GM21423 (cell line): ENCODE measurements around the gene RNF19B.
"Not testable (repeated sequence)": the region's sequence is repeated elsewhere in the genome, so short reads cannot be mapped to it uniquely, and the experiment has no call there.

ENCODE experiments used
- ATAC-seq: cut with Tn5 transposase; IDR thresholded peaks from one replicate; pipeline ENCODE4 v1.9.1; 2021; ENCODE audit warnings: mild to moderate bottlenecking, moderate library complexity; ENCODE audit not compliant: unreplicated experiment

The RNF19B gene

DNA sequence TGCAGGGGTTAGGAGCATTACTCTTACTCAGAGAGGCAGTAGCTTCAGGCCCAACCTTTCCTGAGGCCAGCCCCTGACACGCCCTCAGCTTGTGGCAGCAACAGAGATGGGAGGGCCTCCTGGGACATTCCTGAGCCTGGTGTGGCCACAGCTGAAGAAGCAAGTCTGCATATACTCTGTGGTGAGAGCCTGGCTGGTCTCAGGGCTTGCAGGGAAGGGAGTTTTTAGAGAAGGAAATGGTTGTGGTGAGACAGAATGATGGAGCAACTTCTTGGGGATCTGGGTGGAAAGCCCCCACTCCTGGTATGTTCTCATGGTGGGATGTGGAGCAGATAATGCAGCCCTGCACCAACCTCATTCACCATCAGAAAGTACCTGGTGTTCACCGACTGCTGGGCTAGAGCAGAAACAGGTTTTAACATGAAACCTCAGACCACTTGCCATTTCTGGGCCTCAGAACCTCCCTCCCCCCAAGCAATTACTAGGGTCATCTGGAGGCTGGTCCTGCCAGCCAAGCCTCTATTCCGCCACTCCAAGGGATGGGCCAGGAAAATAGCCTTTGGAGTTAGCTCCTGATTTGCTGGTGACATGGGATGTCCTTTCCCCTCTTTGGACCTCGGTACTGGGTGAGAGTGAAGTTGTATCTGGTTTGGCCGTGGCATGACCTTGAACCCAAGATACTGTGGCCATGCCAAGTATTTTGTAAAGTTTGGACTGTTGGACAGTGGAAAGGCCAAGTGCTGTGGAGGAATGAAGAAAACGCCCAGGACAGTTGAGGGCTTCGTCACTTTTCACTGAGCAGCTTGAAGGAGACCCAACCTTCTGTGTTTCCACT lies 28.1 kb upstream of the RNF19B start:
- peak; percentile 81 for ATAC-seq

DNA sequence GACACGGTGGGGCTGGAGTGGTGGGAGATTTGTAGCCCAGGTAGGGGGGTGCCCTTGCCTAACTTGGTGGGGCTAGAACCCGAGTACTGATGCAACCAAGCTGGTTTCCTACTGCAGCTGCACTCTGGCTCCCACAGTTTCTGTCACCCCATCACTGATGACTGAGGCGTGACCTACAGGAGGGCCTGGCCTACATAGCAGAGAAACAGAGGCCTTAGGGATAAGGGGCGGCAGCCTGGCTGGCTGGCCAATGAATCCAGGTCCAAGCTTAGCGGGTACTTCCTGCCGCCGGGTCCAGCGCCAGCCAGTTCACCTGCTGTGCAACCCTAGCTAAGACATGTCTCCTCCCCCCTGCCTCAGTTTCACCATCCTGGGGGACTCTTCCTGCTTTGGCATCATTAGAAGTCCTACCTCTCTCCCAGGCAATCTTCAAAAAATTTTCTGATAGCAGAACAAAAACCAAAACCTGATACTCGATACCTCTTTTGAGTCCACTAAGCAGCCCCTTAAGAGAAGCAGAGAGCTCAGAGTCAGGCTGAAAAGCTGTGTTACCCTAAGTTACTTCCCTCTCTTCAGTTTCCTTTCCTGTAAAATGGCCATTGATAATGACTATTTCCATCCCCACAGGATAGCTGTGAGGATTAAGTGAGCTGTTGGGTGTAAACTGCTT lies 27.3 kb upstream of the RNF19B start:
- peak; percentile 18 for ATAC-seq

DNA sequence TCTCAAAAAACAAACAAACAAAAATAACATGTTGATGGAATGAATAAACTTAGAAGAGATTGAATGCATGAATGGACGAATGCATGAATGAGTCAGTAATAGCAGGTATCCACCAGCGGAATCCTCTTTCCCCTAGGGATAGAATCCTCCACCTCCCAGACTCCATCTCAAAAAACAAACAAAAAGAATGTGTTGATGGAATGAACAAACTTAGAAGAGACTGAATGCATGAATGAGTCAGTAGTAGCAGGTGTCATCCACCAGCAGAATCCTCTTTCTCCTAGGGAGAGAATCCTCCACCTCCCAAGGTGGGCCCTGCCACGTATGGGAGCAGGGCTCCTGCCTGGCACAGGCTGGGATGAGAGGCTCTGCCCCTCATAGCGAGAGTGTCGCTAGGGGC lies 26.8 kb upstream of the RNF19B start:
- ATAC-seq, result no peak

- no peak for ATAC-seq
Measured at GRCh38 chr1:32990887-32991286, 26.3 kb upstream of the RNF19B start.

- no peak for ATAC-seq
Measured at GRCh38 chr1:32989160-32990050, 24.8 kb upstream of the RNF19B start.

DNA sequence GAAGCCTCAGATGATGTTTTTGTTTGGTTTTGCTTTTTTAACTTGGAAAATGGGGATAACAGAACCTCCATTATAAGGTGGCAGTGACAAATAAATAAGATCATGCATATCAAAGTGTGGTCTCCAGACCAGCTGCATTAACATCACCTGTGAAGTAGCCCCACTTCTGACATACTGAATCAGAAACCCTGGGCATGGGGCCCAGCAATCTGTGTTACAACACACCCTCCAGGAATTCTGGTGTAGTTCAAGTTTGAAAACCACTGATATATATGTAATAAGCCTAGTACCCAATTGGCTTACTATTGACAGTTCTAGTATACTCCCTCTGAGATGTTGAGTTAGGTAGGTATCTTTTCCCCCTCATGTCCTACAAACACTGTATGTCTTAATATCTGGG lies 24.1 kb upstream of the RNF19B start:
- ATAC-seq, result no peak

DNA sequence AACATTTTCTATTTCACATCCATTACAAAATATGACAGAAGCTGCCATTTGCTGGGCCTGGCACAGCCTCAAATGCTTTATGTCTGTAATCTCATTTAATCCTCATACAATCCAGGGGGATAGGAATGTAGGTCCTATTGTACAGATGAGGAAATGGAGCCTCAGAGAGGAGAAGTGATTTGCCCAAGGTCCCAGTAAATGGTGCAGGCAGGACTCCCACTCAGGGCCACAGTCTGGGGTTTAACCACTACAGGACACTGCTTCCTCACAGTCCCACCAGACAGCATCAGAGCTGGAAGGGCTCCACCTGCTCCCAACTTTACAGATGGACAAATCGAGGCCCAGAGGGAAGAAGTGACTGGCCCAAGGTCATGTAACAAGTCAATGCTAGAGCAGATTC lies 20.6 kb upstream of the RNF19B start:
- no peak for ATAC-seq

GRCh38 chr1:32984455-32985171 lies 20.0 kb upstream of the RNF19B start:
- no peak for ATAC-seq

DNA sequence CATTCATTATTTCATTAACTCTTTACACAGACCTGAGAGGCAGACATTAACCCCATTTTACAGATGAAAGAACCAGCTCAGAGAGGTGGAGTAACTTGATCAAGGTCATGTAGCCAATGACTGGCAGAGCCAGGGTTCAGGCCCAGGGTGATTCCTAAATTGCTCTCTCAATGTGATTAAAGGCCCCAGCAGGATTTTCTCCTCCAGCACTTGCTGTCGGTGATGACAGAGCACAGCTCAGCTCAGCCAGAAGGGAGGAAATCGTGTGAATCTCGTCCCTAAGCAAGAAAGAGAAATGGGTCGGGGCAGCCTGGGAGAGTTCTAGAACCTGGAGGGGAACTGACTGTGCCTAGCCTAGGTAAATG lies 19.5 kb upstream of the RNF19B start:
- ATAC-seq, result no peak

GRCh38 chr1:32983020-32983419 lies 18.4 kb upstream of the RNF19B start:
- ATAC-seq, result no peak

- ATAC-seq, result peak; percentile 94
Measured at GRCh38 chr1:32981003-32981901, 16.6 kb upstream of the RNF19B start.

DNA sequence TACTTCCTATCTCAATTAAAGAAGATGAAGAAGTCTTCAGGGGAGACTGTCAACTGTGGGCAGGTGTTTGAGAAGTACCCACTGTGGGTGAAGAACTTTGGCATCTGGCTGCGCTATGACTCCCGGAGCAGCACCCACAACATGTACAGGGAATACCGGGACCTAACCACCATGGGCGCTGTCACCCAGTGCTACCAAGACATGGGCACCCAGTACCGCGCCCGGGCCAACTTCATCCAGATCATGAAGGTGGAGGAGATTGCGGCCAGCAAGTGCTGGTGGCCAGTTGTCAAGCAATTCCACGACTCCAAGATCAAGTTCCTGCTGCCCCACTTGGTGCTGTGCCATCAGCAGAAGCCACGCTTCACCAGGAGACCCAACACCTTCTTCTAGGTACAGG lies 15.5 kb upstream of the RNF19B start:
- ATAC-seq, result no peak

DNA sequence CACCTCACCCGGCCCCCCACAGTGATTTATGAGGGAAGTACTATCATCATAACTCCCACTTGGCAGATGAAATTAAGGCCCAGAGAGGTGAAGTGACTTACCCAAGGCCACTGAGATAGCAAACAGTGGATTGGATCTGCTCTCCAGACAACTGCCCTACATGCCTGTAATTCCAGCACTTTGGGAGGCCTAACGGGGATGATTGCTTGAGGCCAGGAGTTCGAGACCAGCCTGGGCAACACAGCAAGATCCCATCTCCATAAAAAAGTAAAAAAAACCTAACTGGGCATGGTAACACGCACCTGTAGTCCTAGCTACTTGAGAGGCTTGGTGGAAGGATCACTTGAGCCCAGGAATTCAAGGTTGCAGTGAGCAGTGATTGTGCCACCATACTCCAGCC lies 14.2 kb upstream of the RNF19B start:
- no peak for ATAC-seq

DNA sequence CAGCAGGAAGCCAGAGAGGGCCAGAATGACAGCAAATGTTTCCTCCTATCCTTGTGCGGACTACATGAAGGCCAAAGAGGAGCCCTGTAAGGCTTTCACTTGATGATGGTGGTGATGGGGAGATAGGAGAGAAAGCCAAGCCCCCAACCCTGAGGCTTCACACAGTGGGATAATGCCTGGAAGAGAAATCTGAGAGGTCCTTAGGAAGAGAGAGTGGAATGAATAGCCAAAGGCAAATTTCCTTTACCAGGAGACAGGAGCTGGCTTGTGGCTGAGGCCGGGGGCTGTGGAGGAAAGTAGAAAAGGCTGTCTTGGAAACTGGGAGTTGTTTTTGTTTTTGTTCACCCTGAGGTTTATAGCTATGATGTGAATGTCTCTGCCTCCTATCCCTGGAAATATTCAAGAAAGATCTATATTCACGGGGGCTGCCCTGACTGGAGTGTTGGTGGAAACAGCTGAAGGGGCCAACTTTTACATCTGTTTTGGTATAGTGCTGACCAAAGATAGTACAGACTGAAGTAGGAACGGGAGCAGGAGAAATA lies 13.0 kb upstream of the RNF19B start:
- ATAC-seq, result no peak

GRCh38 chr1:32975055-32975454 lies 10.4 kb upstream of the RNF19B start:
- ATAC-seq, result not testable (repeated sequence)

DNA sequence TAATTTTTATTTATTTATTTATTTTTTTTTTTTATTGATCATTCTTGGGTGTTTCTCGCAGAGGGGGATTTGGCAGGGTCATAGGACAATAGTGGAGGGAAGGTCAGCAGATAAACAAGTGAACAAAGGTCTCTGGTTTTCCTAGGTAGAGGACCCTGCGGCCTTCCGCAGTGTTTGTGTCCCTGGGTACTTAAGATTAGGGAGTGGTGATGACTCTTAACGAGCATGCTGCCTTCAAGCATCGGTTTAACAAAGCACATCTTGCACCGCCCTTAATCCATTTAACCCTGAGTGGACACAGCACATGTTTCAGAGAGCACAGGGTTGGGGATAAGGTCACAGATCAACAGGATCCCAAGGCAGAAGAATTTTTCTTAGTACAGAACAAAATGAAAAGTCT lies 8.8 kb upstream of the RNF19B start:
- not testable (repeated sequence) for ATAC-seq

DNA sequence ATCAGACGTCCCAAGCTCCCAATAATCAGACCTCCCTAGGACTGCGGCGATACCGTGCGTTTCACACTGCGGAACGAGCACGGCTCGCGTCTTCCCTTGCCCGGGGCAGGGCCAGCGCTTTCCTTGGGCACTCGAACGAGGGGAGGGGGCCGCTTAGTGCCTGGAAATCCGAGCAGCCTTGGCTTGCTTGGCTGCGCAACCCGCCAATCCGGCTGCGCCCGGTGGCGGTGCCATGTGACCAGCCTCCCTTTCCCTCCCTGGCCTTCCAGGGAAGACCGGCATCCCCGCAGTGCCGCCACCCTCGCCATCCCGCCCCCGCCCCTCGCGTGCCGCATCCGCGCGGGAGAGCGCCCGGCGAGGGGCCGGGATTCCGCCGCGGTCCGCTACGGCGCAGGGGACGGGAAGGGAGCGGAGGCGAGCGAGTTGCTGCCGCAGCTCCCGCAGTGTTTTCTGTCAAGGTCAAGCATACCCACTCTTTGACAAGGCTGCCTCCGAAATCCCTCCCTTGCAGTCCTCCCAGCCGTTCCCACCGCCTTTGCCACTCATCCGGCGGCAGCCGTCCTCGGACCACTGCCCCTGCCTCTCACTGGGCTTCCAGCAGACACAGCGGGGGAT lies 8.3 kb upstream of the RNF19B start:
- ATAC-seq, result no peak

DNA sequence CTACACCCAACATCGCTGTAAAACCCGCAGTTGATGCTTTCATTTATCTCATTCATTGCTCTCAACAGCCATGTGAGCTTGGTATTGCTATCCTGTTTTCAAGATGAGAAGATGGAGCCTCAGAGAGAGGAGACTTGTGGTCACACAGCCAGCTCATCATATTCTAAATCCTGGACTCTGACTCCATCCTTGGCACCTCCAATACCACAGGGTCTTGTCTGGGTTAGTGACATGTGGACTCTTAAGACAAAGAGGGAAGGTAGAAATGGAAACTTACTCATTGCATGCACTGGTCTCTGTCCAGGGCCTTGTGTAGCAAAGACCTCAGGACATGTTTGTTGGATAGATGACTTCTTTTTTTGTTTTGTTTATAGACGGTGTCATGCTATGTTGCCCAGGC lies 7.0 kb upstream of the RNF19B start:
- no peak for ATAC-seq

DNA sequence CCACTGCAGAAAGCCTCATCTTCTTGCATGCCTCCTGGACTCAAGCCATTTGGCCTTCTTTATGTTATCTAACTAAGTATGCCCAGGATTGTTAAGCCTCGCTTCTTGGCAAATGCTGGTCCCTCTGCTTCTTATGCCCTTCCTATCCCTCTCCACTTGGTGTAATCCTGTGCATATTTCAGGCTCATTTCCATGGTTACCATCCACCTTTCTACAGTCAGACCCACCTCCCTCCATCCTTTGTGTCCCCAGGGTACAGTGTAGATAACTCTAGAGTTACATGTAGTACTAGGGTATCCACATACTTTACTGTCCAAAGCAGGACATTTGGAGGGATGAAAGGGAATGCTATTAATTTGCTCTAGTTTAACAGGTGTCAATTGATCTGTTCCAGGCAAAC lies 6.5 kb upstream of the RNF19B start:
- ATAC-seq, result no peak
